Fibroblast of mammary gland (primary cell): ENCODE data around the gene SMARCA5.

Experiments
- DNase-seq: peaks from one replicate; pipeline ENCODE4 v3.0.0-alpha.2; 2010; ENCODE audit warnings: low read depth
- H3K4me3 ChIP-seq: 2 replicates; pipeline ENCODE4 v1.5.1; 2011; ENCODE audit warnings: low read depth, mild to moderate bottlenecking, low read length, moderate library complexity; ENCODE audit not compliant: control insufficient read depth
- TF ChIP-seq, protein P1 (sequence below): conservative IDR thresholded peaks from 2 replicates; pipeline ENCODE4 v1.5.1; 2011; ENCODE audit warnings: low read depth, low read length, inconsistent platforms; ENCODE audit not compliant: control insufficient read depth, insufficient read depth

Gene SMARCA5

DNA sequence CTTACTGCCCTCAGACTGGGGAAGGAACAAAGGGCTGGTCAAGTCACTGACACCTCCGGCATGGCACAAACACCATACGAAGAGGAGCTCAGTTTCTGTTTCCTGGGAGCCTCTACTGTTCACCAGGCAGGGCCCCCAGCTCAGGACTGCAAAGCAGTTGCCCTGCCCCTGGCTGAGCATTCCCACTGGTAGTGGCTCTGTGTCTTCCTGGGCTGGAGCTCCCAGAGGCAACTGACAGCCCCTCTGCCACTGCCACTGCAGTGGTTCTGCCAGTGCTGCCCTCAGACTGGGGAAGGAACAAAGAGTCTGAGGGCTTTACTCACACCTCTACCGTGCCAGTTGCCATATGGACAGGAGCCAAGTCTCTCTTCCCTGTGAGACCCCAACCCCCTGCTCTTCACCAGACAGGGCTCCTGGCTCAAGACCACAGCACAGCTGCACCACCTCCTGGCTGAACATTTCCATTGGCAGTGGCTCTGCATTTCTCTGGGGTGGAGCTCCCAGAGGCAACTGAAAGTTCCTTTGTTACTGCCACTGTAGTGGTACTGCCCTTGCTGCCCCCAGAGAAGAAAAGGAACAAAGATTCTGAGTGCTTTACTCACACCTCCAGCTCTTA is 67.9 kb downstream of the SMARCA5 start:
- DNase-seq = no peak
- no peak overlapping the region for H3K4me3 ChIP-seq
- TF ChIP-seq, protein P1, sequence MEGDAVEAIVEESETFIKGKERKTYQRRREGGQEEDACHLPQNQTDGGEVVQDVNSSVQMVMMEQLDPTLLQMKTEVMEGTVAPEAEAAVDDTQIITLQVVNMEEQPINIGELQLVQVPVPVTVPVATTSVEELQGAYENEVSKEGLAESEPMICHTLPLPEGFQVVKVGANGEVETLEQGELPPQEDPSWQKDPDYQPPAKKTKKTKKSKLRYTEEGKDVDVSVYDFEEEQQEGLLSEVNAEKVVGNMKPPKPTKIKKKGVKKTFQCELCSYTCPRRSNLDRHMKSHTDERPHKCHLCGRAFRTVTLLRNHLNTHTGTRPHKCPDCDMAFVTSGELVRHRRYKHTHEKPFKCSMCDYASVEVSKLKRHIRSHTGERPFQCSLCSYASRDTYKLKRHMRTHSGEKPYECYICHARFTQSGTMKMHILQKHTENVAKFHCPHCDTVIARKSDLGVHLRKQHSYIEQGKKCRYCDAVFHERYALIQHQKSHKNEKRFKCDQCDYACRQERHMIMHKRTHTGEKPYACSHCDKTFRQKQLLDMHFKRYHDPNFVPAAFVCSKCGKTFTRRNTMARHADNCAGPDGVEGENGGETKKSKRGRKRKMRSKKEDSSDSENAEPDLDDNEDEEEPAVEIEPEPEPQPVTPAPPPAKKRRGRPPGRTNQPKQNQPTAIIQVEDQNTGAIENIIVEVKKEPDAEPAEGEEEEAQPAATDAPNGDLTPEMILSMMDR = no peak

DNA sequence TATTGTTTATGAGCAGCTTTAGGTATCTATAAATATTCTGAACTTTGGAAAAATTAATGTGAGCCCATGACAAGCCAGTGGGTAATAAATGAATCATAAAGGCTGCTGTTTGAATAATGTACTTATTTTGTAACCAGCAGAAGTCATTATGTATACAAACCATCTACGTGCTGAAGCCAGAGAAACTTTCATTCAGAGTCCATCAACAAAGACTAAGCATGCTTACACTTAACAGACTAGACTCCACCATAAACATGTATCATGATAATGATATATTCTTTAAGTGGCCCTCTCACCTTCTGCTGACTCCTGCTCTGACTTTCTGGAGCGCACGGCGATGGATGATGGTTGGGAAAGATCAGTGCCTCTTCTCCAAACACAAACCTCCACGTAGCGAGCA is 72.0 kb downstream of the SMARCA5 start:
- no peak for DNase-seq
- TF ChIP-seq, protein P1 = no peak
- no peak overlapping the region for H3K4me3 ChIP-seq

DNA sequence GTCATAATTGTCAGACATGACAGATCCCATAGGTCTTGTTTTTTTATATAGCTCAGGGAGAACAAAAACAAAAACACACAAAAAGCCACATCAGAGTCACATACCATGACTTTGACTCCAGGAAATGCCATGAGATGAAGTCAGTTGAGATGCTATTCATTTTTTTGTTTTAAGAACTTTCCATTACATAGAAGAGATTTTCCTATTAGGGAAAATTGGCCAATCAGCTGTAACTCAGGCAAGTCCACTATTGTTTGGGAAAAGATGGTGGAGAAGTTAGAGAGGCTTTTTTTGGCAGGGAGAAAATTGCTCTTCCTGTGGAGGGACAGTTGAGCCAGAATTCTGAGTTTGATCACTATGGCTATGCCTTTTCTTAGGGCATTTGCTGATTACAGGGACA is 72.6 kb downstream of the SMARCA5 start:
- DNase-seq = peak; percentile 23
- H3K4me3 ChIP-seq = no peak overlapping the region
- TF ChIP-seq, protein P1 = no peak

DNA sequence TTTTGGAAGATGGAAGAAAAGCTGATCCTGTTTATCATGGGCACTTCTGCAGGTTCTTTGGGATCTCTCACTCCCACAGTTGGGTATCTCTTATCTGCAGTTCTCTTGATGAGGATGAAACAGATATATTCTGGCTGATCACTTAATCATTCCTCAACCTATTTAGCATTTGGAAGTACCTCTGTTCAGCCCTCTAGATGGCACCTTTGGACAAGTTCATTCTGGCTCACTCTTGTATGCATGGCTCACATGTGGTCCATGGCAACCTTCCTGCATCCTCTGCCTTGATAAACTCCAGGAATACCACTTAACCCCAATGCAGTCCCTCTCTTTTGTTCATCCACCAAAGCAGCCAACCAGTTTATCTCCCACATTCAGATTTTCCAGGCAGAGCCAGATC is 74.2 kb downstream of the SMARCA5 start:
- TF ChIP-seq, protein P1 = peak; percentile 20
- peak; percentile 33 for DNase-seq
- H3K4me3 ChIP-seq = no peak overlapping the region

DNA sequence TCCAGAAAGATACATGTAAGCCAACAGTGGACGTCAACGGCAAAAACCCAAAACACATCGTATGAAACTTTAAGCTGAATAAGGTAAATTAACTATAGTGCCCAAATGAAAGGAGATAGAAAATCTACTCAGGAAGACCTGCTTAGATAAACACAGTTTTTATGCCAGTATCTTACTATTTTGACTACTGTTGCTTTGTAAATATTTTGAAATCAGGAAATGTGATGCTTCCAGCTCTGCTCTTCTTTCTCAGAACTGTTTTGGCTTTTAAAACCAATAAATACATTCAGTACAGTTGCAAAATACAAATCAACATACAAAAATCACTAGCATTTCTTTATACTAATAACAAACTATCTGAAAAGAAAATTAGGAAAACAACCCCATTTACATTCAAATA is 83.8 kb downstream of the SMARCA5 start:
- DNase-seq = no peak
- TF ChIP-seq, protein P1 = no peak
- no peak overlapping the region for H3K4me3 ChIP-seq

DNA sequence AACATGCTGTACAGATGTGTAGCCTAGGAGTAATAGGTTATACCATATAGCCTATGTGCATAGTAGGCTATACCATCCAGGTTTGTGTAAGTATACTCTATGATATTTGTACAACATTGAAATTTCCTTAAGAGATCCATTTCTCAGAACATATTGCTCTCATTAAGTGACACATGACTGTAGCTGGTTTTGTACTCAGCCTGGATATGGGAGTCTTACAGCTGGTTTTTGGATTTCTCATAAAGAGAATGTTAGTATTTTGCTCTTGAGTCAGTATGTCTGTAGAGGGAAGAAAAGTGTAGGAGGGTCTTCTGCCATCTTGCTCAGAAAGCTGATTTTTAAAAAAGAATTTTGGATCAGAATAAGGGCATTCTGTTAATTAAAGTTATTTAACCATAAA is 85.3 kb downstream of the SMARCA5 start:
- TF ChIP-seq, protein P1 = no peak
- DNase-seq = no peak
- no peak overlapping the region for H3K4me3 ChIP-seq

DNA sequence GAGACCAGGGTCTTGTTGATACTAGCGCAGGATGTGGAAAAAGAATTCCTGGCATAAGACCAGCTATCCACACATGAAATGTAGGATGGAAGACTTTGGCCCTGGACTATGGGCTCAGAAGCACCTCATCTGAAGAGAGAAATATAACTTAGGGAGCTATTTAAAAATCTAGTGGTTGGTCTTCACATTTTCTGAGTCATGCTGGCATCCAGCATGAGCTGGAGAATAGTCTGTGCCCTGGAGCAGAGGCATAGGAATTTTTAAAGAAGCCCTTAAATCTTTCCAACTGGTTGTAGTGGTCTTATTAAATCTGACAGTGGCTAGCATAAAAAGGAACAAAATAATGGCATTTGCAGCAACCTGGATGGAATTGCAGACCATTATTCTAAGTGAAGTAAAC is 86.3 kb downstream of the SMARCA5 start:
- TF ChIP-seq, protein P1 = no peak
- no peak for DNase-seq
- no peak overlapping the region for H3K4me3 ChIP-seq
